Parathyroid adenoma (tissue), 2 donors: ENCODE measurements around the gene ORM1.
"Not testable (repeated sequence)": the region's sequence is repeated elsewhere in the genome, so short reads cannot be mapped to it uniquely, and the experiment has no call there.

Source experiments
- H2AFZ ChIP-seq: fragments of 300-600 bp; sonication (generic); one replicate; pipeline ENCODE4 v1.7.0; 2017; ENCODE audit warnings: antibody characterized with exemption, mild to moderate bottlenecking
- H3K27ac ChIP-seq: fragments of 300-600 bp; sonication (generic); one replicate; pipeline ENCODE4 v1.7.0; 2017
- H3K27me3 ChIP-seq: fragments of 300-600 bp; sonication (generic); one replicate; pipeline ENCODE4 v1.7.0; 2017; ENCODE audit warnings: low read length; ENCODE audit not compliant: control insufficient read depth, insufficient read depth
- H3K36me3 ChIP-seq: fragments of 300-600 bp; sonication (generic); one replicate; pipeline ENCODE4 v1.7.0; 2017; ENCODE audit warnings: low read length; ENCODE audit not compliant: control insufficient read depth, insufficient read depth
- H3K4me1 ChIP-seq: fragments of 300-600 bp; sonication (generic); one replicate; pipeline ENCODE4 v1.7.0; 2017; ENCODE audit warnings: control low read depth
- H3K4me2 ChIP-seq: fragments of 300-600 bp; sonication (generic); one replicate; pipeline ENCODE4 v1.7.0; 2017; ENCODE audit warnings: low read length
- H3K4me3 ChIP-seq: fragments of 300-600 bp; sonication (generic); one replicate; pipeline ENCODE4 v1.7.0; 2017; ENCODE audit warnings: low read depth, low read length
- H3K79me2 ChIP-seq: fragments of 300-600 bp; sonication (generic); one replicate; pipeline ENCODE4 v1.7.0; 2017; ENCODE audit warnings: control low read depth
- H3K9ac ChIP-seq: fragments of 300-600 bp; sonication (generic); one replicate; pipeline ENCODE4 v1.7.0; 2017; ENCODE audit warnings: mild to moderate bottlenecking
- H3K9me3 ChIP-seq: fragments of 300-600 bp; sonication (generic); one replicate; pipeline ENCODE4 v1.7.0; 2017; ENCODE audit warnings: low read length; ENCODE audit not compliant: control insufficient read depth
- TF ChIP-seq, protein P1 (sequence below): fragments of 300-600 bp; sonication (generic); IDR thresholded peaks from one replicate; pipeline ENCODE4 v1.7.0; 2017; ENCODE audit warnings: antibody characterized with exemption, mild to moderate bottlenecking
- donor health status: primary hyperparathyroidism.

The ORM1 gene

DNA sequence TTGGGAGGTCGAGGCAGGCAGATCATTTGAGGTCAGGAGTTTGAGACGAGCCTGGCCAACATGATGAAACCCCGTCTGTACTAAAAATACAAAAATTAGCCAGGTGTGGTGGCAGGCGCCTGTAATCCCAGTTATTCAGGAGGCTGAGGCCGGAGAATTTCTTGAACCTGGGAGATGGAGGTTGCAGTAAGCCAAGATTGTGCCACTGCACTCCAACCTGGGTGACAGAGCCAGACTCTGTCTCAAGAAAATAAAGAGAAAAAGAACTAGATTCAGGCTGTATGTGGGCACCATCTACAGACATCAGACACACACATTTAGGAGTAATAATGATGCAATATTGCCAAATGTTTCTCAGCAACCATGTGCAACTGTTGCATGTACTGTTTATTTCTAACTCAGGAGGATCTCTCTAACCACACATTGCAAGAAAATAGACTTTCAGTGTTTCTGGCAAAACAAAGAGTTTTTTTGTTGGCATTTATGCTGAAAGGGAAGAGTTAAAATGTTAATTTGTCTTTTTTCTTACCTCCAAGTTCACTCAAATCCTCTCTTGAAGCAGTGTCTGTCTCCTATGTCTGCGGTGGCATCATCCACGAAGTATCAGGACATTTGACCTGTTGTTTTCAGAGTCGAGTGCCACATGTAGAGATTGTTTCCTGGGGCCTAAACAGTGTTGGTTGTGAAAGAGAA, 5.1 kb upstream of the ORM1 start:
- no peak overlapping the region for H3K27ac ChIP-seq
- no peaks in the 10 kb centered on the region for H3K27me3 ChIP-seq
- H3K9me3 ChIP-seq: no peaks in the 10 kb centered on the region
- no peak overlapping the region for H2AFZ ChIP-seq
- H3K9ac ChIP-seq: no peak overlapping the region
- no peak overlapping the region for H3K4me2 ChIP-seq
- H3K4me3 ChIP-seq: no peak overlapping the region
- H3K79me2 ChIP-seq: no peaks in the 10 kb centered on the region
- H3K36me3 ChIP-seq: no peaks in the 10 kb centered on the region
- TF ChIP-seq, protein P1, sequence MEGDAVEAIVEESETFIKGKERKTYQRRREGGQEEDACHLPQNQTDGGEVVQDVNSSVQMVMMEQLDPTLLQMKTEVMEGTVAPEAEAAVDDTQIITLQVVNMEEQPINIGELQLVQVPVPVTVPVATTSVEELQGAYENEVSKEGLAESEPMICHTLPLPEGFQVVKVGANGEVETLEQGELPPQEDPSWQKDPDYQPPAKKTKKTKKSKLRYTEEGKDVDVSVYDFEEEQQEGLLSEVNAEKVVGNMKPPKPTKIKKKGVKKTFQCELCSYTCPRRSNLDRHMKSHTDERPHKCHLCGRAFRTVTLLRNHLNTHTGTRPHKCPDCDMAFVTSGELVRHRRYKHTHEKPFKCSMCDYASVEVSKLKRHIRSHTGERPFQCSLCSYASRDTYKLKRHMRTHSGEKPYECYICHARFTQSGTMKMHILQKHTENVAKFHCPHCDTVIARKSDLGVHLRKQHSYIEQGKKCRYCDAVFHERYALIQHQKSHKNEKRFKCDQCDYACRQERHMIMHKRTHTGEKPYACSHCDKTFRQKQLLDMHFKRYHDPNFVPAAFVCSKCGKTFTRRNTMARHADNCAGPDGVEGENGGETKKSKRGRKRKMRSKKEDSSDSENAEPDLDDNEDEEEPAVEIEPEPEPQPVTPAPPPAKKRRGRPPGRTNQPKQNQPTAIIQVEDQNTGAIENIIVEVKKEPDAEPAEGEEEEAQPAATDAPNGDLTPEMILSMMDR: no peak
- H3K4me1 ChIP-seq: no peaks in the 10 kb centered on the region

DNA sequence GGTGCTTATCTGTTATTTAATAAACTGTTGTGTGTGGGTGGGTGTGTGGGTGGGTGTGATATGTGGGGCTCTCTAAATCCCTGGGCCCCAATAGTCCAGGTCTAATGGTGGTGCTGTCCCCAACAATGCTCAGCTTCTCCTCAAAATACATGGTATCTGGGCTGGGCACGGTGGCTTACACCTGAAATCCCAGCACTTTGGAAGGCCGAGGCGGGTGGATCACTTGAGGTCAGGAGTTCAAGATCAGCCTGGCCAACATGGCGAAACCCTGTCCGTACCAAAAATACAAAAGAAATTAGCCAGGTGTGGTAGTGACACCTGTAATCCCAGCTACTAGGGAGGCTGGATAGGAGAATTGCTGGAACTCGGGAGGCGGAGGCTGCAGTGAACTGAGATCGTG, 4.5 kb upstream of the ORM1 start:
- no peak overlapping the region for H3K27ac ChIP-seq

DNA sequence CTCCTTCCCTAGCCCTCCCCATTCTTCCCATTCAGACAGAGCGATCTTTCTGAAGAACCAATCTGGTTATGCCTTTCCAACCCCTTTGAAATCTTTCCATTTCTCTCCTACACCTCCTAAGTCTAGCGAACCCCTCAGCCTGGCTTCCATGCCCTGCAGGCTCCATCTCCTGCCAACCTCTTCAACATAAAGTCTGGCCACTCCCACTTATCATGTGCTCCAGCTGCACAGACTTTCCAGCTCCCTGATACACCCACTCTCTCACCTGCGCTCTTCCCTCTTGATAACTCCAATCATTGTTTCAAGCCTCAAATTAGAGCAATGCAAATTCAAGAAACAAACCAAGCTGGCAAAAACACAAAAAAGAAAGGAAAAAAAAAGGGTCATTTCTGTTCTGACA, 3.8 kb upstream of the ORM1 start:
- no peaks in the 10 kb centered on the region for H3K36me3 ChIP-seq

More for the DNA sequence above, 4.5 kb upstream of the ORM1 start:
- Histone ChIP-seq H3K9ac (no peak overlapping the region), H3K79me2 (no peaks in the 10 kb centered on the region), H3K4me1 (no peaks in the 10 kb centered on the region), H3K4me2 (no peak overlapping the region), H3K9me3 (no peaks in the 10 kb centered on the region), H3K27me3 (no peaks in the 10 kb centered on the region), H2AFZ (no peak overlapping the region), H3K36me3 (no peaks in the 10 kb centered on the region), H3K4me3 (no peak overlapping the region)
- TF ChIP-seq, protein P1: no peak

DNA sequence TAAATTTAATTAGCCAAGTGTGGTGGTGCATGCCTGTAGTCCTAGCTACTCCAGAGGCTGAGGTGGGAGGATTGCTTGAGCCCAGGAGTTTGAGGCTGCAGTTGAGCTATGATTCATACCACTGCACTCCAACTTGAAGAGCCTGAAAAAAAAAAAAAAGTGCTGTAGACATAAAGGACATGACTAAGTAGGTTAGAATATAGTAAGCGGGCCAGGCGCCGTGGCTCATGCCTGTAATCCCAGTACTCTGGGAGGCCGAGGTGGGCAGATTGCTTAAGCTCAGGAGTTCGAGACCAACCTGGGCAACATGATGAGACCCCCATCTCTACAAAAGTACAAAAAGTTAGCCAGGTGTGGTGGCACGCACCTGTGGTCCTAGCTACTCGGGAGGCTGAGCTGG, 2.2 kb upstream of the ORM1 start:
- H3K27me3 ChIP-seq, H3K79me2 ChIP-seq, H3K9ac ChIP-seq, H3K4me2 ChIP-seq, H3K4me3 ChIP-seq, H3K36me3 ChIP-seq, H2AFZ ChIP-seq, H3K4me1 ChIP-seq, H3K9me3 ChIP-seq, H3K27ac ChIP-seq: not testable (repeated sequence)

More for the DNA sequence above, 3.8 kb upstream of the ORM1 start:
- TF ChIP-seq, protein P1: no peak
- Histone ChIP-seq H3K9ac (no peak overlapping the region), H3K27me3 (no peaks in the 10 kb centered on the region), H3K79me2 (no peaks in the 10 kb centered on the region), H2AFZ (no peak overlapping the region), H3K4me2 (no peak overlapping the region), H3K27ac (no peak overlapping the region), H3K4me1 (no peaks in the 10 kb centered on the region), H3K4me3 (no peak overlapping the region), H3K9me3 (no peaks in the 10 kb centered on the region)

DNA sequence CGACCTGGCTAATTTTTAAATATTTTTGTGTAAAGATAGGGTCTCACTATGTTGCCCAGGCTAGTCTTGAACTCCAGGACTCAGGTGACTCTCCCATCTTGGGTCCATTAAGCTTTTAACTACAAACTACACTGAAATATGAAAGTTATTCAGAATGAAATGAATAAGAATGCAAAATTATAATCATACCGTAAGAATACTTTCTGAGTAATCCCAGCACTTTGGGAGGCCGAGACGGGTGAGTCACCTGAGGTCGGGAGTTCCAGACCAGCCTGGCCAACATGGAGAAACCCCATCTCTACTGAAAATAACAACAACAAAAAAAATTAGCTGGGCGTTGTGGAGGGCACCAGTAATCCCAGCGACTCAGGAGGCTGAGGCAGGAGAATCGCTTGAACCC, 1.1 kb upstream of the ORM1 start:
- H3K9ac ChIP-seq: no peak overlapping the region

DNA sequence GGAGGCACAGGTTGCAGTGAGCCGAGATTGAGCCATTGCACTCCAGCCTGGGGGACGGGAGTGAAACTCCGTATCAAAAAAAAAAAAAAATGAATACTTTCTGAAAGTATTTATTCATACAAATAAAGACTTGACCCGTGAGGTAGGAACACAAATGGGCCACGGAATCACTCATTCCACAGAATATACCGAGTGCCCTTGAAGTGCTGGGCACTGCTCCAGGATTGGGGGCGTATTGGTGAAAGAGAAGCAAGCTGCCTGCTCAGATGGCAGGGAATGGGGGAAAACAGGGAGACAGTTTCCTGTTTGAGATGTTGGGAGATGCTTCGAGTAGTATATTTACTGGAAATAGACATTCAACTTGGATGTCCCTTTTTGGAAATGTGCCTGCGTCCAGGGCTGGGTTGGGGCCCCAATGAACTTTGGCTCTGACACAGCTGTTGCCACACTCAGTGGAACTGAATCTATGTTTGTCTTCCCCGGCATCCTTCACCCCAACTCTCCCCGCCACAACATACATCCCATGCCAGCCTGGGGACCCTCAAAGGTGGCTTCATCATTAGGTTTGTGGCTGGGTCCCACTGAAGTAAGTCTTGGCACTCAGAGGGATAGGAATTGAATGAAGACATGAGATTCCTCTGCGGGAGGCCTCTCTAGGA, 609 bp upstream of the ORM1 start:
- not testable (repeated sequence) for H3K9ac ChIP-seq, H3K4me2 ChIP-seq, H3K4me1 ChIP-seq, H3K27ac ChIP-seq, H3K79me2 ChIP-seq, H3K36me3 ChIP-seq, H3K9me3 ChIP-seq, H2AFZ ChIP-seq, H3K4me3 ChIP-seq, H3K27me3 ChIP-seq

More for the DNA sequence above, 1.1 kb upstream of the ORM1 start:
- Histone ChIP-seq H2AFZ (no peak overlapping the region), H3K27me3 (no peaks in the 10 kb centered on the region), H3K9me3 (no peaks in the 10 kb centered on the region), H3K4me1 (no peaks in the 10 kb centered on the region), H3K36me3 (no peaks in the 10 kb centered on the region), H3K4me2 (no peak overlapping the region), H3K4me3 (no peak overlapping the region), H3K27ac (no peak overlapping the region), H3K79me2 (no peaks in the 10 kb centered on the region)
- TF ChIP-seq, protein P1: no peak

DNA sequence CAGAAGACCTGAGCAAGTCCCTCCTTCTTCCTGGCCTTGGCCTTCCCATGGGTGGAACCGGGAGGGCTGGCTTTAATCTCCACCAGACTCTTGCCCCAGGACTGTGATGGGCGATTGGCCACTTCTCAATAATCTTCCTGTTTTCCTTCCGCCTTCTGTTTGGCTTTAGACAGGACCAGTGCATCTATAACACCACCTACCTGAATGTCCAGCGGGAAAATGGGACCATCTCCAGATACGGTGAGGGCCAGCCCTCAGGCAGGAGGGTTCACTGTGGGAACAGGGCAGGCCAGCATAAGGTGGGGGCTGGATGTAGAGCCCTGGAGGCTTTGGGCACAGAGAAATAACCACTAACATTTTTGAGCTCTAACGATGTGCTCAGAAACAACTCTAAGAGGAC, 951 bp downstream of the ORM1 start:
- H2AFZ ChIP-seq, H3K36me3 ChIP-seq, H3K4me1 ChIP-seq, H3K79me2 ChIP-seq, H3K27me3 ChIP-seq, H3K4me3 ChIP-seq, H3K4me2 ChIP-seq, H3K9me3 ChIP-seq, H3K9ac ChIP-seq, H3K27ac ChIP-seq: not testable (repeated sequence)
